Inferior parietal cortex (tissue), 1 donor: ENCODE results near the gene COX4I2.

Source experiments
- DNase-seq: peaks from one replicate; pipeline ENCODE4 v3.0.0-alpha.2; 2016; ENCODE audit errors: extremely low spot score

Gene COX4I2

DNA sequence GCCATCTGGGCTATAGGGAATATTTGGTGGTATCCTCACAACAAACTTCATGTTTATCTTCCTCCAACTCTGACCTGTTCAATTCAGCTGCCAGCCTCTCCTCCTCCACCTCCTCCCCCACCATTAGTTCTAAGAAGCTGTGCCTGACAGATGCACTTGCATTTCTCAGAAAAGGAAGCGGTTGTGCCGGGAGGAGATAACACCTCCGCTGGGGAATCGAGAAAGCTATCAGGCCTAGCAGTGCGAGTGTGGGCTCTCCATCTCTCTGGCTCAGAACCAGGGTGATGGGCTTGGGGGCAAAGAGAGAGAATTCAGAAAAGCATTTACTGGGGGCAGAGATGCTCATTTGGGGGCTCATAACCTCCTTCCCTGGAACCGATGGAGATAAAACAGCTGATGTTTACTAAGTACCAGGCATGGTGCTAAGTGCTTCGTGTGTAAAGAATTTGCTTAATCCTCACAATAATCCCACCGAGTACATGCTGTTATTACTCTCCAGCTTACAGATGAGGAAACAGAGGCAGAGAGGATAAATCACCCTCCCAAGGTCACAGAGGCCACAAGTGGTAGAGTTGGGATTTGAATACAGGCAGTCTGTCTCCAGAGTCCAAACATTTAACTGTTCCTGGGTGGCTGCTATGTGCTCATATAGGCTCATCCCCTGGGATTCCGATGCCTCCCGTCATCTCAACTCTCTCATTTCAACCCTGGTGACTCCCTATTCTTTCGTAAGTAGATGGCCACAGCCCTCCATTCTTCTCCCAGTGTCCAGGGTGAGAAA lies 38.3 kb downstream of the COX4I2 start:
- peak; percentile 74 for DNase-seq

GRCh38 chr20:31676609-31676989 lies 38.9 kb downstream of the COX4I2 start:
- no peak for DNase-seq

DNA sequence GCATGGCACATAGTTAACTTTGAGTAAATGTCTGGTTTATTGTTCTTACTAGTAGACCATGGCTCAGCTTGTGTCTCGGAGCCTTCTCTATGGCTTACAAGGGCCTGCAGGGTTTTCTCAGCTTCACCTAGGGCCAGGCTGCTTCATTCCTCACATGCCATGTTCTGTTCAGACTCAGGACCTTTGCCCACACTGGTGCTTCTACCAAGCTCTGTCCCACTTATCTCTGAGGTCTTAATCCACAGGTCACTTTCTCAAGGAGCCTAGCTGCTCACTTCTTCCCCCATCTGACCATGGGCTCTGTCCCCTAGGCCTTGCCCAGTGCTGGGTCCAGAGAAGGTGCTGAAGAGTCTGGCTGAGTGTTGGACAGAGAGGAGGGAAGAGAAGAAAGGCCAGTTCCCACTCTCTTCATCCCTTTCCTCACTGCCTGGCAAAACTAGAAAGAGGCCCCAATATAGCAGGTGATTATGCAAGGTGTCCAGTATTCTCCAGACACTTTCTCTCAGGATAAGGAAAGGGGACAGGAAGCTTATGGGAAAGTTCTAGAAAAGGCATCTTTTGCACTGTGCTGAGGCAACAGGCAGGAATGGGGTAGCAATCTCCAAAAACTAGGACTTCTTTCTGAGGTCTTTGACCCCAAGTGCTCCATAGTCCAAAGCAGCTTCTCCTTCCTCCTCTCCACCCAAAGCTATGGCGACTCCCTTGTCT lies 40.0 kb downstream of the COX4I2 start:
- DNase-seq, result no peak

- DNase-seq, result no peak
Measured at GRCh38 chr20:31678389-31679356, 41.0 kb downstream of the COX4I2 start.

GRCh38 chr20:31679357-31680285 lies 41.9 kb downstream of the COX4I2 start:
- no peak for DNase-seq

DNA sequence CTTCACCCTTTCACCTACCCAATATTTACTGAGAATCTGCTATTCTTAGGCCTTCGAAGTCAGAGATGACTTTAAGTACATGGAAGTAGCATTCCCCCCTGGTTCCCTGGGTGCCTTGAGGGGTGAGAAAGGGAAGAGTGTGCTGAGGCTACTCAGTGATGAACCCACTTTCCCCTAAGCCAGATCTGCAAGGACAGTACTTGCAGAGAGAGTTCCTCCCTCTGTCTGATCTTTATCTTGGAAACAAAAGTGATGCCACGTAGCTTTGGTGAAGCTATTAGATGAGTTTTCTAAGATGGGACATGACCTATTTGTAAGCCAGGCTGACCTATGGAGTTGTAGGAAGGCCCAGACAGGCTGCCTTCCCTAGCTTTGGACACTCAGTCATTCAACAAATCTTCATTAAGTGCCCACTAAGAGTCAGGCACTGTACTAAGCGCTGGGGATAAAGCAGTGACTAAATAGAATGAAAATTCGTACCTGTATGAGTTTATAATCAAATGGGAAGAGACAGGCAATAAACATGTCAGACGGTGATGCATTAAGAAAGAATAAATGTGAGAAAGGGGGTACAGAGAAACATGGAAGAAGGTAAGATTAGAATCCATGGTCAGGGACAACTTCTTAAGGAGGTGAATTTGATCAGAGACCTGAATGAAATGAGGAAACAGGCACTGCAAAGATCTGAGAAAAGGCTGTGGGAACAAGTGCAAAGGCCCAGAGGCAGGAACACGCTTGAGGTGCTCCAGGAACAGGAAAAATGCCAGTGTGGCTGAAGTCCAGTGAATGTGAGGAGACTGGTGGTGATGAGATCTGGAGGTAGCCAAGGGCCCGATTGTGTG lies 42.8 kb downstream of the COX4I2 start:
- DNase-seq, result no peak

DNA sequence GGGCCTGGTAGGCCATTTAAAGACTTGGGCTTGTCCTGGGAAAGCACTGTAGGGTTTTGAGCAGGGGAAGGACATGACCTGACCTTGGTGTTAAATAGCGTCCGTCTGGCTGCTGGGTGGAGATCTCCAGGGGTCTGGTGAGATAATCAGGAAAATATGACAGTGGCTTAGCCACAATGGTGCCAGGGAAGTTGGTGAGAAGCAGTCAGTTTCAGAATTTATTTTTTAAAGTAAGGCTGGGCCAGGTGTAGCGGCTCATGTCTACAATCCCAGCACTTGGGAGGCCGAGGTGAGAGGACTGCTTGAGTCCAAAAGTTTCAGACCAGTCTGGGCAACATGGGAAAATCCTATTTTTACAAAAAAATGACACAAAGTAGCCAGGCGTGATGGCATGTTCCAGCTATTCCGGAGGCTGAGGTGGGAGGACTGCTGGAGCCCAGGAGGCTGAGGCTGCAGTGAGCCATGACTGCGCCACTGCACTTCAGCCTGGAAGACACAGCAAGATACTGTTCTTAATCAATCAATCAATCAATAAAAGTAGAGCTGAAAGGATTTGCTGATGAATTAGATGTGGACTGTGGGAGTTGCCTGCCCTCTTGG lies 43.5 kb downstream of the COX4I2 start:
- no peak for DNase-seq

DNA sequence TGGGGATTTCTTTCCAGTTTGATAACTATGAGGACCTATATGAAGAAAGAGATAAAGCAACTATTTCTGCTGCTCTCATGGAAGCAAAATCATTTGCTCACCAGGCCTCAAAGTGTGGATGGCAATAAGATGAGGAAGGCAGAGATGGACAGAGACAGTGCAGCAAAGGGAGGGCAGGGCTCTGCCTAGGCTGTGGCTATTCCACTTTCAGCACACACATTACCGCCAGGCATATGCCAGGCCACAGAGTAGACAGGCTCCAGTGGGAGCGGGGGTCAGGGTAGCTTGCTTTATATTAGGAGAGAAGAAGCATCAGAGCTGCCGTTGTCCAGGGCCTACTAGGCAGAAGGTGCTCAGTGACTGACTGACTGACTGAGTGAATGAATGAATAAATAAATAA lies 44.1 kb downstream of the COX4I2 start:
- no peak for DNase-seq

DNA sequence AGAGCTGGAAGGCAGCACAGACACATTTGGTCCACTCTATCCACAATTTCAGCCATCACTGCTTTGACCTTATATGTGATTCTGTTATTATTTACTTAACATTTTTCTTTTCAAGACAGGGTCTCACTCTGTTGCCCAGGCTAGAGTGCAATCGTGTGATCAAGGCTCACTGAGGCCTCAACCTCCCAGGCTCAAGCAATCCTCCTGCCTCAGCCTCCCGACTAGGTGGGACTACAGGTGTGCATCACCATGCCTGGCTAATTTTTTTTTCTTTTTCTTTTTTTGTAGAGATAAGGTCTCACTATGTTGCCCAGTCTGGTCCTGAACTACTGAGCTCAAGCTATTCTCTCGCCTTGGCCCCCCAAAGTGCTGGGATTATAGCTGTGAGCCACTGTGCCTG lies 44.6 kb downstream of the COX4I2 start:
- DNase-seq, result no peak

- DNase-seq, result no peak
Measured at GRCh38 chr20:31682927-31683326, 45.2 kb downstream of the COX4I2 start.

GRCh38 chr20:31684153-31685015 lies 46.7 kb downstream of the COX4I2 start:
- no peak for DNase-seq

DNA sequence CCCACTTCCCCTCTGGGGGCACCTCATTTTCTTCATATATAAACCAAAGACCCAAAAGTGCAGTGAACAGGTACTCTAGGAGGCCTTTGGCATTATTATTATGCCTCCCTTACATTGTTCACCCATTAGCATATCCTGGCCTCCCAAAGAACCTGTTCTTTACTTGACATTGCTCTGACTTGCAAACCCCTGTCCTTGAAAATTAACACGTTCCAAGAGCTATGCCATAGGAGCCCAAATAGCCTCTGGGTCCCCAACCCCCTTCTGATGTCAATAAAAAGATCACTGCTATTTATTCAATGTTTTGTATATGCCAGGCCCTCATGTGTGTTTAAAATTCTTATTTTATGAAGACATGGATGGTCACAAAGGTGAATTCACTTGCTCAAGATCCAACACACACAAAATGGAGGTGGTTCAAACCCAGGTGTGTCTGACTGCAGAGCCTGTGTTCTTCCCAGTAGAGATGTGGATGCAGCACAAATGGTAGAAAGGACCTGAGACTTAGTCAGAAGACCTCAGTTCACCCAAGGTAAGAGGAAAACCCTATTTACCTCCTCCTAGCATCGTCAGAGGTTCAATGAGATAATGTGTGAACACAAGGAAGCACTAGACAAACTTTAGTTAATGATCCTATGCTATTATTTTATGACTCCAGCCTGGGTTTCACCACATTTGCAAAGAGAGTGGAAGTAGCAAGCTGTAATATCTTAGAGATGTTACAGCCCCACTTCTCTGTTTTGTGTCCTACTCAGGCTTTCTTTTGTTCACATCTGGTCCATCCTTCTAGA lies 48.3 kb downstream of the COX4I2 start:
- DNase-seq, result no peak

GRCh38 chr20:31687777-31688176 lies 50.1 kb downstream of the COX4I2 start:
- DNase-seq, result no peak

DNA sequence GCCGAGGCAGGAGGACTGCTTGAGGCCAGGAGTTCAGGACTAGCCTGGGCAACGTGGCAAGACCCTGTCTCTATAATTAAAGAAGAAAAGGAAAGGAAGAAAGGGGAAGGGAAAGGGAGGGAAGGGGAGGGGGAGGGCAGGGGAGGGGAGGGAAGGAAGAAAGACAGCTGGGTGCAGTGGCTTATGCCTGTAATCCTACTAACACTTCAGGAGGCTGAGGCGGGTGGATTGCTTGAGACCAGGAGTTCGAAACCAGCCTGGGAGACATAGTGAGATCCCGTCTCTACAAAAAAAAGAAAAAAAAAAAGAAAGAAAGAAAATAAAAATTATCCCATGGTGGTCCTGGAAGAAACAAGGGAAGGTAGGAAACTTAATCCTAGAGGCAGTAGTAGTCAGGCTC lies 51.4 kb downstream of the COX4I2 start:
- DNase-seq, result no peak

- no peak for DNase-seq
Measured at GRCh38 chr20:31690124-31690666, 52.5 kb downstream of the COX4I2 start.

- DNase-seq, result no peak
Measured at GRCh38 chr20:31691646-31692275, 54.0 kb downstream of the COX4I2 start.

DNA sequence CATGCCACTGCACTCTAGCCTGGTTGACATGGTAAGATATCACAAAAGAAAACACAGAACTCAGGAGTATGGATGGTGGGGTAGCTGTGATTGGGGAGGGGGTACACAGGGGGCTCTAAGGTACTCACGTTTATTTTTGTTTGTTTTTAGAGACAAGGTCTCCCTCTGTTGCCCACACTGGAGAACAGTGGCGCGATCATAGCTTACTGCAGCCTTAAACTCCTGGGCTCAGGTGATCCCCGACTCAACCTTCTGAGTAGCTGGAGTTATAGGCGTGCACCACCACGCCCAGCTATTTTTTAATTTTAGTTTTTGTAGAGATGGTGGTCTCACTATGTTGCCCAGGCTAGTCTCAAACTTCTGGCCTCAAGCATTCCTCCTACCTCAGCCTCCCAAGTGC lies 55.7 kb downstream of the COX4I2 start:
- DNase-seq, result no peak
